Measurements from ENCODE around the gene VPS16.
"Not testable (repeated sequence)": the region's sequence is repeated elsewhere in the genome, so short reads cannot be mapped to it uniquely, and the experiment has no call there.

Gene VPS16

GRCh38 chr20:2807019-2807418 lies 33.5 kb upstream of the VPS16 start:
- DNase-seq (ENCODE audit: low read depth in 2 of 2) = no peak

GRCh38 chr20:2807929-2808328 lies 32.6 kb upstream of the VPS16 start:
- not testable (repeated sequence) for DNase-seq (ENCODE audit: low read depth in 2 of 2)

- no peak for DNase-seq (ENCODE audit: low read depth in 2 of 2)
Observed at GRCh38 chr20:2809690-2810089, 30.9 kb upstream of the VPS16 start.

- no peak for DNase-seq (ENCODE audit: low read depth in 2 of 2)
Observed at GRCh38 chr20:2812189-2812588, 28.4 kb upstream of the VPS16 start.

GRCh38 chr20:2814076-2814475 lies 26.5 kb upstream of the VPS16 start:
- no peak for DNase-seq (ENCODE audit: low read depth in 2 of 2)

- DNase-seq (ENCODE audit: low read depth in 2 of 2) = no peak
Observed at GRCh38 chr20:2814587-2815051, 25.9 kb upstream of the VPS16 start, which contains the start of gene C20orf141. Gene C20orf141, plus strand, starts transcription at chr20:2814987. Its CDS starts 198 bp downstream, at chr20:2815185.

- no peak for DNase-seq (ENCODE audit: low read depth in 2 of 2)
Observed at GRCh38 chr20:2815242-2815900, 25.2 kb upstream of the VPS16 start.

GRCh38 chr20:2816030-2816582 lies 24.4 kb upstream of the VPS16 start, which contains the start of gene TMEM239:
Gene TMEM239, plus strand, starts transcription at chr20:2816364. Its CDS starts 191 bp downstream, at chr20:2816555.
- DNase-seq (ENCODE audit: low read depth in 2 of 2) = no peak

- no peak for DNase-seq (ENCODE audit: low read depth in 2 of 2)
Observed at GRCh38 chr20:2816583-2817340, 23.8 kb upstream of the VPS16 start.

- no peak for DNase-seq (ENCODE audit: low read depth in 2 of 2)
Observed at GRCh38 chr20:2817341-2817726, 23.2 kb upstream of the VPS16 start.

- no peak for DNase-seq (ENCODE audit: low read depth in 2 of 2)
Observed at GRCh38 chr20:2817891-2818595, 22.5 kb upstream of the VPS16 start.

- no peak for DNase-seq (ENCODE audit: low read depth in 2 of 2)
Observed at GRCh38 chr20:2820084-2820895, 20.3 kb upstream of the VPS16 start.

GRCh38 chr20:2820896-2821869 lies 19.4 kb upstream of the VPS16 start:
- DNase-seq (ENCODE audit: low read depth in 2 of 2) = no peak

- no peak for DNase-seq (ENCODE audit: low read depth in 2 of 2)
Observed at GRCh38 chr20:2822073-2822472, 18.5 kb upstream of the VPS16 start.

- DNase-seq (ENCODE audit: low read depth in 2 of 2) = no peak
Observed at GRCh38 chr20:2825761-2826160, 14.8 kb upstream of the VPS16 start.

GRCh38 chr20:2826655-2827054 lies 13.9 kb upstream of the VPS16 start:
- no peak for DNase-seq (ENCODE audit: low read depth in 2 of 2)

GRCh38 chr20:2829376-2829775 lies 11.2 kb upstream of the VPS16 start:
- no peak for DNase-seq (ENCODE audit: low read depth in 2 of 2)

GRCh38 chr20:2831206-2831605 lies 9.3 kb upstream of the VPS16 start:
- not testable (repeated sequence) for DNase-seq (ENCODE audit: low read depth in 2 of 2)

GRCh38 chr20:2833761-2834160 lies 6.8 kb upstream of the VPS16 start:
- no peak for DNase-seq (ENCODE audit: low read depth in 2 of 2)
